ENCODE results near the gene ZNF683. TPM values are rescaled to one million over a fixed set of nuclear protein-coding genes. Genes with fewer than 3 reads are reported as not detected.

ZNF683 gene
- total and polyA plus RNA-seq, 2 experiments from 2014 or later, result not detected

GRCh38 chr1:26418865-26419349, 46.4 kb upstream of the ZNF683 start:
- Mint-ChIP-seq H3K4me3 (peak overlapping the region; percentile 64), H3K27ac (peak overlapping the region; percentile 97), H3K9me3 (no peaks in the 10 kb centered on the region; the same call in 2 of the 3 replicates), H3K36me3 (ENCODE audit: low read depth) (peaks cover 88% of the 10 kb centered on the region), H3K27me3 (ENCODE audit: insufficient read depth, low read depth, poor library complexity) (peaks cover 29% of the 10 kb centered on the region), H3K4me1 (peaks cover 84% of the 10 kb centered on the region)
- TF ChIP-seq EZH2phosphoT487 (IDR thresholded peaks at IDR 0.05; ENCODE audit: unreplicated experiment) (no peak), STAT1 (IDR thresholded peaks at IDR 0.05; ENCODE audit: unreplicated experiment) (no peak), ZNF114 (CRISPR knock-in tag; IDR thresholded peaks at IDR 0.05) (no peak), CREB1 (CRISPR knock-in tag; IDR thresholded peaks at IDR 0.05; ENCODE audit: low read depth) (no peak), ZNF331 (CRISPR knock-in tag; IDR thresholded peaks at IDR 0.05; ENCODE audit: low read depth) (no peak), EZH2 (IDR thresholded peaks at IDR 0.05; ENCODE audit: low read depth, unreplicated experiment) (no peak), JUNB (IDR thresholded peaks at IDR 0.05; ENCODE audit: unreplicated experiment) (no peak), REST (IDR thresholded peaks at IDR 0.05; ENCODE audit: unreplicated experiment) (peak; percentile 18), POLR2AphosphoS5 (IDR thresholded peaks at IDR 0.05; ENCODE audit: low read depth) (peak; percentile 71)
- TF ChIP-seq, protein P1, sequence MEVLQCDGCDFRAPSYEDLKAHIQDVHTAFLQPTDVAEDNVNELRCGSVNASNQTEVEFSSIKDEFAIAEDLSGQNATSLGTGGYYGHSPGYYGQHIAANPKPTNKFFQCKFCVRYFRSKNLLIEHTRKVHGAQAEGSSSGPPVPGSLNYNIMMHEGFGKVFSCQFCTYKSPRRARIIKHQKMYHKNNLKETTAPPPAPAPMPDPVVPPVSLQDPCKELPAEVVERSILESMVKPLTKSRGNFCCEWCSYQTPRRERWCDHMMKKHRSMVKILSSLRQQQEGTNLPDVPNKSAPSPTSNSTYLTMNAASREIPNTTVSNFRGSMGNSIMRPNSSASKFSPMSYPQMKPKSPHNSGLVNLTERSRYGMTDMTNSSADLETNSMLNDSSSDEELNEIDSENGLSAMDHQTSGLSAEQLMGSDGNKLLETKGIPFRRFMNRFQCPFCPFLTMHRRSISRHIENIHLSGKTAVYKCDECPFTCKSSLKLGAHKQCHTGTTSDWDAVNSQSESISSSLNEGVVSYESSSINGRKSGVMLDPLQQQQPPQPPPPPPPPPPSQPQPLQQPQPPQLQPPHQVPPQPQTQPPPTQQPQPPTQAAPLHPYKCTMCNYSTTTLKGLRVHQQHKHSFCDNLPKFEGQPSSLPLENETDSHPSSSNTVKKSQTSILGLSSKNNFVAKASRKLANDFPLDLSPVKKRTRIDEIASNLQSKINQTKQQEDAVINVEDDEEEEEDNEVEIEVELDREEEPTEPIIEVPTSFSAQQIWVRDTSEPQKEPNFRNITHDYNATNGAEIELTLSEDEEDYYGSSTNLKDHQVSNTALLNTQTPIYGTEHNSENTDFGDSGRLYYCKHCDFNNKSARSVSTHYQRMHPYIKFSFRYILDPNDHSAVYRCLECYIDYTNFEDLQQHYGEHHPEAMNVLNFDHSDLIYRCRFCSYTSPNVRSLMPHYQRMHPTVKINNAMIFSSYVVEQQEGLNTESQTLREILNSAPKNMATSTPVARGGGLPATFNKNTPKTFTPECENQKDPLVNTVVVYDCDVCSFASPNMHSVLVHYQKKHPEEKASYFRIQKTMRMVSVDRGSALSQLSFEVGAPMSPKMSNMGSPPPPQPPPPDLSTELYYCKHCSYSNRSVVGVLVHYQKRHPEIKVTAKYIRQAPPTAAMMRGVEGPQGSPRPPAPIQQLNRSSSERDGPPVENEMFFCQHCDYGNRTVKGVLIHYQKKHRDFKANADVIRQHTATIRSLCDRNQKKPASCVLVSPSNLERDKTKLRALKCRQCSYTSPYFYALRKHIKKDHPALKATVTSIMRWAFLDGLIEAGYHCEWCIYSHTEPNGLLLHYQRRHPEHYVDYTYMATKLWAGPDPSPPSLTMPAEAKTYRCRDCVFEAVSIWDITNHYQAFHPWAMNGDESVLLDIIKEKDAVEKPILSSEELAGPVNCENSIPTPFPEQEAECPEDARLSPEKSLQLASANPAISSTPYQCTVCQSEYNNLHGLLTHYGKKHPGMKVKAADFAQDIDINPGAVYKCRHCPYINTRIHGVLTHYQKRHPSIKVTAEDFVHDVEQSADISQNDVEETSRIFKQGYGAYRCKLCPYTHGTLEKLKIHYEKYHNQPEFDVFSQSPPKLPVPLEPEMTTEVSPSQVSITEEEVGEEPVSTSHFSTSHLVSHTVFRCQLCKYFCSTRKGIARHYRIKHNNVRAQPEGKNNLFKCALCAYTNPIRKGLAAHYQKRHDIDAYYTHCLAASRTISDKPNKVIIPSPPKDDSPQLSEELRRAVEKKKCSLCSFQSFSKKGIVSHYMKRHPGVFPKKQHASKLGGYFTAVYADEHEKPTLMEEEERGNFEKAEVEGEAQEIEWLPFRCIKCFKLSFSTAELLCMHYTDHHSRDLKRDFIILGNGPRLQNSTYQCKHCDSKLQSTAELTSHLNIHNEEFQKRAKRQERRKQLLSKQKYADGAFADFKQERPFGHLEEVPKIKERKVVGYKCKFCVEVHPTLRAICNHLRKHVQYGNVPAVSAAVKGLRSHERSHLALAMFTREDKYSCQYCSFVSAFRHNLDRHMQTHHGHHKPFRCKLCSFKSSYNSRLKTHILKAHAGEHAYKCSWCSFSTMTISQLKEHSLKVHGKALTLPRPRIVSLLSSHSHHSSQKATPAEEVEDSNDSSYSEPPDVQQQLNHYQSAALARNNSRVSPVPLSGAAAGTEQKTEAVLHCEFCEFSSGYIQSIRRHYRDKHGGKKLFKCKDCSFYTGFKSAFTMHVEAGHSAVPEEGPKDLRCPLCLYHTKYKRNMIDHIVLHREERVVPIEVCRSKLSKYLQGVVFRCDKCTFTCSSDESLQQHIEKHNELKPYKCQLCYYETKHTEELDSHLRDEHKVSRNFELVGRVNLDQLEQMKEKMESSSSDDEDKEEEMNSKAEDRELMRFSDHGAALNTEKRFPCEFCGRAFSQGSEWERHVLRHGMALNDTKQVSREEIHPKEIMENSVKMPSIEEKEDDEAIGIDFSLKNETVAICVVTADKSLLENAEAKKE (CRISPR knock-in tag; IDR thresholded peaks at IDR 0.05), result 0 out of 2 replicates have a peak, but pooled peaks have one; percentile 54
- TF ChIP-seq, protein P2, sequence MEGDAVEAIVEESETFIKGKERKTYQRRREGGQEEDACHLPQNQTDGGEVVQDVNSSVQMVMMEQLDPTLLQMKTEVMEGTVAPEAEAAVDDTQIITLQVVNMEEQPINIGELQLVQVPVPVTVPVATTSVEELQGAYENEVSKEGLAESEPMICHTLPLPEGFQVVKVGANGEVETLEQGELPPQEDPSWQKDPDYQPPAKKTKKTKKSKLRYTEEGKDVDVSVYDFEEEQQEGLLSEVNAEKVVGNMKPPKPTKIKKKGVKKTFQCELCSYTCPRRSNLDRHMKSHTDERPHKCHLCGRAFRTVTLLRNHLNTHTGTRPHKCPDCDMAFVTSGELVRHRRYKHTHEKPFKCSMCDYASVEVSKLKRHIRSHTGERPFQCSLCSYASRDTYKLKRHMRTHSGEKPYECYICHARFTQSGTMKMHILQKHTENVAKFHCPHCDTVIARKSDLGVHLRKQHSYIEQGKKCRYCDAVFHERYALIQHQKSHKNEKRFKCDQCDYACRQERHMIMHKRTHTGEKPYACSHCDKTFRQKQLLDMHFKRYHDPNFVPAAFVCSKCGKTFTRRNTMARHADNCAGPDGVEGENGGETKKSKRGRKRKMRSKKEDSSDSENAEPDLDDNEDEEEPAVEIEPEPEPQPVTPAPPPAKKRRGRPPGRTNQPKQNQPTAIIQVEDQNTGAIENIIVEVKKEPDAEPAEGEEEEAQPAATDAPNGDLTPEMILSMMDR (conservative IDR thresholded peaks at IDR 0.05; ENCODE audit: low read depth in 2 of 2), result no peak
- TF ChIP-seq, protein P3, sequence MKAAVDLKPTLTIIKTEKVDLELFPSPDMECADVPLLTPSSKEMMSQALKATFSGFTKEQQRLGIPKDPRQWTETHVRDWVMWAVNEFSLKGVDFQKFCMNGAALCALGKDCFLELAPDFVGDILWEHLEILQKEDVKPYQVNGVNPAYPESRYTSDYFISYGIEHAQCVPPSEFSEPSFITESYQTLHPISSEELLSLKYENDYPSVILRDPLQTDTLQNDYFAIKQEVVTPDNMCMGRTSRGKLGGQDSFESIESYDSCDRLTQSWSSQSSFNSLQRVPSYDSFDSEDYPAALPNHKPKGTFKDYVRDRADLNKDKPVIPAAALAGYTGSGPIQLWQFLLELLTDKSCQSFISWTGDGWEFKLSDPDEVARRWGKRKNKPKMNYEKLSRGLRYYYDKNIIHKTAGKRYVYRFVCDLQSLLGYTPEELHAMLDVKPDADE (IDR thresholded peaks at IDR 0.05), result no peak
- Histone ChIP-seq H3K9me2 (ENCODE audit: insufficient read depth) (no peaks in the 10 kb centered on the region), H2AFZ (no peak overlapping the region), H3F3A (replicated peaks; ENCODE audit: low read depth) (peaks cover 47% of the 10 kb centered on the region), H3K4me2 (peak overlapping the region; percentile 76), H3K27me3 (ENCODE audit: insufficient read depth) (no peaks in the 10 kb centered on the region), H3K79me2 (replicated peaks; ENCODE audit: insufficient read depth) (peaks cover 84% of the 10 kb centered on the region), H4K20me1 (replicated peaks; ENCODE audit: insufficient read depth) (peaks cover 56% of the 10 kb centered on the region), H3K36me3 (ENCODE audit: insufficient read depth) (peaks cover 25% of the 10 kb centered on the region), H3K27ac (ENCODE audit: low read depth) (peak overlapping the region; percentile 100), H3K4me1 (ENCODE audit: insufficient read depth) (peaks cover 71% of the 10 kb centered on the region), H3K4me3 (peak overlapping the region; percentile 46)
- DNase-seq (ENCODE audit: low spot score), result peak; percentile 99
- peak; percentile 77 for ATAC-seq
